DMS114 treated with DMSO at 0.1 percent for 48 hours (cell line): ENCODE results near the gene SIAE.
"Not testable (repeated sequence)": the region's sequence is repeated elsewhere in the genome, so short reads cannot be mapped to it uniquely, and the experiment has no call there.

Experiments
- DNase-seq: peaks from one replicate; lab custom pipeline; 2025; ENCODE audit not compliant: unreplicated experiment; lab: John Stamatoyannopoulos, UW

Gene SIAE

DNA sequence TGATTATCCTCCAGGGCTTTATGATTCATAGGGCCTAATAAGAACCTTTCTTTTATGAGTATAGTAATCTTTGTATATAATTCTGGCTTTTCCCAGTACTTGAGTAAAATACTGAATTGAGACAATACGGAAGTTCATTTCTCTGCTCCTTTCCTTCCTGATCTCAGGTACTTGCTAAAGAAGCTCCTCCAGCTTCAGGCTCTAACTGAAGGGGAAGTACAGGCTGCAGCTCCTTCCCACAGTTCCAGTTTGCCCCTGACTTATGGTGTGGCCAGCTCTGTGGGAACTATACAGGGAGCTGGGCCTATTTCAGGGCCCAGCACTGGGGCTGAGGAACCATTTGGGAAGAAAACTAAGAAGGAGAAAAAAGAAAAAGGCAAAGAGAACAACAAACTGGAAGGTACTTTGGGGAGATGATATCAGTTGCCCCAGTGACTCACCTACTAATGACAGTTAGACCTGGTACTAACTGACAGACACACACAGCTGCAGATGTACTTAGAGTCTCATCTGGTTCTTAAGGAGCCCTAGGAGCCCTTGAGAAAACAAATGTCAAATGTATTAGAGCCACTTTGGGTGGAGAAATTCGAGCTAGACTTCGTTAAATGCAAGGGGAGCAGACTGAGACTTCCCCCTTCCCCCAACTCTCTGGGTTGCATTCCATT, 47.9 kb downstream of the SIAE start:
- DNase-seq: no peak

DNA sequence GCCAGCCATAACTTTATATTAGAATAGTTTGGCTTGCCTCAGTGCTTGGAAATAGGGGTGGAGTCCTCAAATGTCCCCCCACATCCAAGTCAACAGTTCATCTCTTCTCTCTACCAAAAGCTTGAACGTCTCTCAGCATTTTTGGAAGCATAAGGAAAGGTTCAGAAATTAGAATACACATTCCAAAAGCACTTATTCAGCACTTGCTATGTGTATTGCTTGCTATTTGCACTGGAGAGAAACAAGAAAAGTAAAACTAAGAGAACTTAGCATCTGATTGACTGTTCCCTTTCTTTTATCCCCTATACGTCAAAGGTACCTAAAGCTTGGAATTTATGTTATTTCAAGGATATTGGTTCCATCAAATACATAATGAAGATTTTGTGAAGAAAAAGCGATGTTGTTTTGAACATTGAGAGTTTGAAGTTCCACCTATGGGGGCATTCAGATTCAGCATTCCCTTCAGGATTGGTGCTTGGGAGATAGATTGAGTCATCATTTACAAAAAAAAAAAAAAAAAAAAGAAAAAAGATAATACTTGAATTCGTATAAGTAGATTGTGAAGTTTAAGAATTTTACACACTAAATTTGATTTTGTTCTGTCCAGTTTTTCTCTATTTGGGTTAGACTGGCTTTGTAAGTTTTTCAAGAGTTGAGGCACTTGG, 49.5 kb downstream of the SIAE start:
- no peak for DNase-seq

DNA sequence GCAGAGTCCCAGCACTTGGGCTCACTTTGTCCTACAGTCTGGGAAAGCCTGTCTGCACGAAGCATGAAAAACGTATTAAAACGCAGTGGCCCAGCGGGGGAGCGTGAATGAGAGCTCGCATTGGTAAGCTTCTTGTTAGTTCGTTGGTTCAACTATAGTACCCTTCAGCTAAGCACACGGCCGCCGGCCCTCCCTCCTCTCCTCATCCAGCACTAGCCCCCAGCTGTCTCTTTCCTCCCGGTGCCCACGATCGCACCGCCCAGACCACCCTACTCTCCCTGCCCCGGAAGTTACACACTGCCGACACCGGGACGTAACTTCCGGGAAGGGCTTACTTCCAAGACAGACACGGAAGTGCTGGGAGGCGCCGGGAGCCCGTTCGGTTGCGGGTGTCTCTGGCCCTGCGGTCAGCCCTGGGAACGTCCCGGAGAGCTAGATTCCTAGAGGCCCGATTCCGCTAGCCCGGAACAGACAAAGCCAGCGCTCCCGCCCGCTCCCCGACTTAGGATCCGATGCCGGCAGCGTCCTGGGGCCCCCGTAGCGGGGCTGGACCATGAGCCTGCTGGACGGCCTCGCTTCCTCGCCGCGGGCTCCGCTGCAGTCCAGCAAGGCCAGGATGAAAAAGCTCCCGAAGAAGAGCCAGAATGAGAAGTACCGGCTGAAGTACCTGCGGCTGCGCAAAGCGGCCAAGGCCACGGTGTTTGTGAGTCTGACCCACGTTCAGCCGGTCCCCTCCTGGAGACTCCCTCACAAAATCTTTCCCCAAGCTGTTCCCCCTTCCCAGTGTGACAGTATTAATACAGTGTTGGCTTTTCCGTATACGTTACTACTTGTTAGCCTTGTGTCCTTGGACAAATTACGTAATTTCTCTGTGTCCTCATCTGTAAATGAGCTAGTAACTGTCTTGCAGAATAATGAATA, 50.7 kb downstream of the SIAE start, which contains the start of gene TBRG1:
Gene TBRG1 (plus strand): TSS at position 334 of the 921 bp plus-strand sequence. CDS start 220 bp downstream, at position 554.
- peak; percentile 77 for DNase-seq

DNA sequence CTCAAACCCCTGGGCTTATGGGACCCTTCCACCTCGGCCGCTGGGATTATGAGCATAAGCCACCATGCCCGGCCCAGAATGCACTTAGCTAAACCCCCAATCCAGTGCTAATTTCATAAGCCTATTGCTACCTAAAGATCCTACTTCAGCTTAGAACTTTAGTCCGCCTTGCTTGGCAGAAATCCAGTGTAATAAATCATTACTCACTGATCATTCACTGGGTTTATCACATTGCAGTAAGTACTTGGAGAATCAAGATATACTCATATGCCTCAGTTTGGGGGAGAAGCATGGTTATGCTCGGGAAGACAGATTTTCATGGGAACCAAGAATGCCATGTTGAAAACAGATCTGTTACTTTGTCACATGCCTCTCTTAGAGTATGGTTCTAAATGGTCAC, 54.7 kb downstream of the SIAE start:
- no peak for DNase-seq

DNA sequence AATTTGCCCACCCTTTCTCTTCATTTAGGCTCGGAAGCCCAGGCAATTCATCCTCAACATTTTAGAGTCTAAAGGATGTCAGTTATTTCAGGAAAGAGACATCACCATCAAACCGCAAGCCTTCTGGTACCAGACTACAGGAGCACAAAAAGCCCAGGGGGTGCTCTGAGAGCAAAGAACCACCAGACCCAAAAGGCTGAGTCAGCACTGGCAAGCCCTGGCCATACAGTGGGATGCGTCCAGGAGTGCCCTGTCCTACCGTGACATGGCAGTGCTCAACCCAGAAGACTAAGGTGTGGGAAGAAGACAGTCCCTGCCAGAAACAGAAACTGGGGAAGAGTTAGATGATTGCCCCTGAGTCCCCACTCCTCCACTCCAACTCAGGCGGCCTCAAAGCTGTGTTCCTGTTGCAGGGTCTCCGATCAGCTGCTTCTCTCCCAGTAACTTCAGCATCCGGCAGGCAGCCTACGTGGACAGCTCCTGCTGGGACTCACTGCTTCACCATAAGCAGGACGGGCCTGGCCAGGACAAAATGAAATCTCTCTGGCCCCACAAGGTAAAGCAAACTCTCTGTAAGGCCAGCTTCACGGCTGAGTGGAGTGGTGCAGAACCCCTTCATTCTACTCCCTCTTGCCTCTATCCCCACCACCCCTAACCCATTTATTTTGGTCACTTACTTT, 60.8 kb downstream of the SIAE start:
- no peak for DNase-seq

DNA sequence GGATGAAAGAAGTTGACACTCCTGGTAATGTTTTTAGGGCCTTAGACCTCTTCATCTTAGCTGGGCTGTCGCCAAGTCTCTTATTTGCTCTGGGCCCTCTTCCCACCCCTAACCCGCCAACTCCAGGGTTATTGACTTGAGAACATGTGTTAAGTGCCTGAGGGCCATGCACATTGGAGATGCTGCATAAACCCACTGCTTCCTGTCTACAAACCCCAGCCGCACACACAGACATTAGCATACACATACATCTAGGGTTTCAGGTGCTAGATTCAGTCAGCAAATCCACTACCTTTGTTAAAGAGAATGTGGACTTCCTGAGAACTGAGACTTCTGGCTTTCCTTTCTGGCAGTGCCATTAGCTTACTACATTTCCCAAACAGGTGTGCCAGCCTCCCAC, 61.5 kb downstream of the SIAE start:
- no peak for DNase-seq

DNA sequence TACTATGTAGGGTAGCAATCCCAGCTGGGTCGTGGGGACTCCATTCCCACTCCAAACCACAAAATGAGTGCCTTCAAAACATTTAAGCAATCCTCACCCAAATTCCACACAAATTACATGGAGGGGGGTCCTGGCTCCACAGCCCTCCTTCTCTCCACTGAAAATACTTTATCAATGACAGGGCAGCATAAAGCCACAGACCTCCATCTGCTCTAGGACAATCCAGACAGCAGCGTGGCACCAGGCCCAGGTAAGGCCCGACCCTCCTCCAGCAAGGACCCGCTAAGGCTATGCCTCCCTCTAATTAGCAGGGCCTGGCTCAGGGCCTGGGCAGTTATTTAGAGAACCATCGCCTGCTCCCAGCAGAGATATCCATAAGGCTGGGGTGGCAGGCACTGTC, 62.5 kb downstream of the SIAE start, which contains the start of gene PANX3:
Gene PANX3 (plus strand): TSS at position 365 of the 400 bp plus-strand sequence. CDS start 129 bp downstream, outside the sequence.
- DNase-seq: no peak

DNA sequence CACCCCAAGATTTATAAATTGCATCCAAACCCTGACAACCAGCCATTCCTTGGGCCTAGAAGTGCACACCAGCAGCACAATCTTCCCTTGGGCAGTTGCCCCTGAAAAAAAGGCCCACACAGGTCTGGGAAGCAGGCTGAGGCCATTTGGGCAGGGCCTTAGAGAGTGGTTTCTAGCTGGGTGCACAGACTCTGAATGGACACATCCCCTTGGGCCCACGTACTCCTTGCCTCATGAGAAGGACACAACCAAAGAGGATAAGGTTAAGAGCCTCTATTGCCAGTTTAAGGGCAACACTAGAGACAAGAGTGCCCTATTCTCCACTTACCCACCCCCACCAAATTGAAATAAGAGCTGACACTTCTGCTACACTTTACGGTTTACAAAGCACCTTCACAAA, 63.2 kb downstream of the SIAE start:
- no peak for DNase-seq

DNA sequence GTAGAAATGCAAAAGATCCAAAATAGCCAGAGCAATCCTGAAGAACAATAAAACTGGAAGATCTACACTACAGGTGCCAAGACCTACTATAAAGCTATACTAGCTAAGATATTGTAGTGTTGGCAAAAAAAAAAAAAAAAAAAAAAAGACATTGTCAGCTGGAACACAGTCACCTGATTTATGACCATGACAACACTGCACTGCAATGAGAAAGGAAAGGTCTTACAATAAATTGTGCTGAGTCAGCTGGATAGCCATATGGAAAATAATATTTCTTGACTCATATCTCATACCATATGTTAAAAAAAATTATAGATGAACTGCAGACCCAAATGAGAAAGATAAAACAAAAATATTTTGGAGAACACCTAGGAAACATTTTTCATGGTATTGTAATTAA, 65.4 kb downstream of the SIAE start:
- no peak for DNase-seq

DNA sequence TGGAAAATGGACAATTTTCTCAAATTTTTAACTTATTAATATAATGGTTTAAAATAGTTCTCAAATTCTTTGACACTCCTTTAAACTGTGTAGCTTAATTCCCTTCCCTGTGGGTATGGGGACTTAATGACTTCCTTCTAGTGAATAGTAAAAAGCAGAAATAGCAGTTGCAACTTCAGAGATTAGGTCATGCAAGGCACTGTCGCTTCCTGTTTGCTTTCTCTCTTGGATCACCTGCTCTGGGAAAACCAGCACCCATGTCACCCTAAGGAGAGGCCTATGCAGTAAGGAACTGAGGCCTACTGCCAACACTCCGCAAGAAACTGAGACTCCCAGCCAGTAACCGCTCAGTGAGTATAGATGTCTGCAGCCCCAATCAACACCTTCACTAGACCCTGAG, 67.8 kb downstream of the SIAE start:
- no peak for DNase-seq

DNA sequence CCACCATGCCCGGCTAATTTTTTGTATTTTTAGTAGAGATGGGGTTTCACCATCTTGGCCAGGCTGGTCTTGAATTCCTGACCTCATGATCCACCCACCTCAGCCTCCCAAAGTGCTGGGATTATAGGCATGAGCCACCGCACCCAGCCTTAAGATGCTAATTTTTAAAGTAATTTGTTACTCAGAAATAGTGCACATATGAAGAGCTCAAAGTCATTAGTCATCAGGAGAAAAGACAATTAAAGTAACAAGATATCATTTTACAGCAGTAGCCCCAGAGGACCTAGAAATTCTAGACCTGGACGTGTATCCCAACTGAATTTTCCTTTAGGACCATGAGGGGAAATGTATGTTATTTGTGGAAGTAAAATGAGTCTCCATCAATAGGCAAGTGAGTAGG, 70.8 kb downstream of the SIAE start:
- DNase-seq: not testable (repeated sequence)

DNA sequence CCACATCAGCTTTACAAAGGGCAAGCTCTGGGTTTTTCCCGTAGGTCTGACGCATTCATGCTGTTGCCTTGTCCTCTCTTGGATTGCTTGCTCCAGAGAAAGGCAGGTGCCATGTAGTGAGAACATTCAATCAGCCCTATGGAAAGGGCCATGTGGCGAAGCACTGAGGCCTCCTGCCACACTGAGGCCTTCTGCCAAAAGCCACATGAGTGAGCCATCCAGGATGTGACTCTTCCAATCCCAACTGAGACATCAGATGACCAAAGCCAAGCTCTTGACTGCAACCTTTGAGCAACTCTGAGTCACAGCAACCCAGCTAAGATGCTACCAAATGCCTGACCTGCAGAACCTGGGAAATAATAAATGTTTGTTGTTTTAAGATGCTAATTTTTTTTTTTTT, 71.3 kb downstream of the SIAE start:
- DNase-seq: no peak

DNA sequence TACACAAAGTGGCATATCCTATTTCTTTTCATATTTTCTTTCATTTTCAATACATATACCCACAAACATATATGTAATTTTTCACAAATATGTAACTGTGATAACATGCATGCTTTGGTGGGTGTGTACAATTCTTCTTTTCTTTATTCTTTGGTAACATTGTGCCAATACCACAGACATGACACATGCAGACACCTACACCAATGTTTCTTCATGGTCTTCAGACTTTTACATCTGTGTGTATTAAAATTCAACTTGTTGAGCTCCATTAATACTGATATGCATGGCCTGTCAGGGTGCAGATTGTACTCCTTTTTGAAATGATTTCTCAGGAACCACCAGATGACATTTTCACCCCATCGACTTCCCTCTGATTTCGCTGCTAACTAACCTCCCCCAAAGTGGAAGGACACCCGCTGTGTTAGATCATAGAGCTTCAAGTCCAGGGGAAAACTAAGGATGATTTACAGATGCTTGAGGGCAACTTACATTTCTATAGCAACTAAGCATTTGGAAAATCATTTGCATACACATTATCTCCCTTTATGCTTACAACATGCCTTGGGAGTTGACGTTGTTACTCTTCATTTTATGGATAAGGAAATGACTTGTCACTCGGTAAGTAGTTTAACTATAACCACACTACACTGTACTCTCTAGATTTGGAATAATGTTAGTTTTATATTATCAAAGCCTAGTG, 72.8 kb downstream of the SIAE start:
- no peak for DNase-seq

DNA sequence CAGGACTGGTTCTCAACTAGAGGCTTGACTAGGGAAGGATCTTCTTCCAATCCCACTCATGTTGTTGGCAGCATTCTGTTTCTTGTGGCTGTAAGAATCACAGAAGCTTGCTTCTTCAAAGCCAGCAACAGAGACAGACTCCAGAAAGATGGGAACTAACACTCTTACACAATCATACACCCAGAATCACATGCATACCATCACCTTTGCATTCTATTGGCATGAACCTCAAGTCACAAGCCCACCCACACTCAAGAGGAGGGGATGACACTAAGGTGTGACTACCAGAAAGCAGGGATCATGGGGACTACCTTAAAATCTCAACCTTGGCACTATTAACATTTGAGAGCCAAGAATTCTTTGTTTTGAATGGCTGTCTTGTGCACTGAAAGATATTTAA, 75.9 kb downstream of the SIAE start:
- DNase-seq: no peak

DNA sequence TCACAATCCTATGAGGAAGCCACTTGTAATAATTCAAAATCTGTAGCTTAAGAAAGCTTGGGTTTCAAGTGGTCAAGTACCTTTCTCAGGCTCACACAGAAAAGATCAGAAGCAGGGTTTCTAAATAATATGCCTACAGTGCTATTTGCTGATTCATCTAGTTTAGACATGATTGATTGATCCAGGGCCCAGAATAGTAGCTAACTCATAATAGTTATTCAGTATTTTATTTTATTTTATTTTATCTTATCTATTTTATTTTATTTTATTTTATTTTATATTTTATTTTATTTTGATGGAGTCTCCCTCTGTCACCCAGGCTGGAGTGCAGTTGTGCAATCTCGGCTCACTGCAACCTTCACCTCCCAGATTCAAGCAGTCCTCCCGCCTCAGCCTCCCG, 78.2 kb downstream of the SIAE start:
- no peak for DNase-seq

DNA sequence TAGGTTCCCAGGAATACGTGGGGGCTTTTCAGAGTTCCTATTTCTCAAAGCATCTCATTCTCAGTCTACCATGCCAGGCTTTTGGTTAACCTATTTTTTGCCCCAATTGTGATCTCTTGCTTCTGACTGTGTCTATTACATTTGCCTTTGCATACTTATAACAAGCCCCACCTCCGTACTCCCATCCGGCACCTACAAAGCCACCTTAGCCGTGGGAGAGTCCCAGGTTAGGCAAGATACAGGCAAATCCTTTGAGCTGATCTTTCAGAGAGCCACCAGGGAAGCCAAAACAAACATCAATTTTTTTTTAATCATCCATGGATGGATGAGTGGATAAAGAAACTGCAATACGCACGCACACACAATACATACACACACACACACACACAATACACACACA, 80.9 kb downstream of the SIAE start:
- no peak for DNase-seq

DNA sequence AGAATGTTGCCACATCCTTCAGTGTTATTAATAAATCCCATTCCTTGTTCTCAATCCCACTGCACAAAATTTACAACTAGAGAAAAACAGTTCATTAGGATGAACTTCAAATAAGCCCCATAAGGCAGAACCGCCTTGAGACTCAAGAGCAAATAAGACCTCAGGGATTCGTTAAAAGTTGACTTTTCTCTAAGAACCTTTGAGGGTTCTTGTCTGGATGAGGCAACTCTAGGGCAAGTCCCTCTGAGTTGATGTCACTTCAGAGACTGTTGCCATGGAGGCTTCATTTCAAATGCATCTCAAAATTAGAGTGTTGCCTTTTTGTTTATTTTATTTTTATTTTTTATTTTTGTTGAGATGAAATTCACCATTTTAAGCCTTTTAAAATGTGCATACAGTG, 82.1 kb downstream of the SIAE start:
- DNase-seq: no peak

DNA sequence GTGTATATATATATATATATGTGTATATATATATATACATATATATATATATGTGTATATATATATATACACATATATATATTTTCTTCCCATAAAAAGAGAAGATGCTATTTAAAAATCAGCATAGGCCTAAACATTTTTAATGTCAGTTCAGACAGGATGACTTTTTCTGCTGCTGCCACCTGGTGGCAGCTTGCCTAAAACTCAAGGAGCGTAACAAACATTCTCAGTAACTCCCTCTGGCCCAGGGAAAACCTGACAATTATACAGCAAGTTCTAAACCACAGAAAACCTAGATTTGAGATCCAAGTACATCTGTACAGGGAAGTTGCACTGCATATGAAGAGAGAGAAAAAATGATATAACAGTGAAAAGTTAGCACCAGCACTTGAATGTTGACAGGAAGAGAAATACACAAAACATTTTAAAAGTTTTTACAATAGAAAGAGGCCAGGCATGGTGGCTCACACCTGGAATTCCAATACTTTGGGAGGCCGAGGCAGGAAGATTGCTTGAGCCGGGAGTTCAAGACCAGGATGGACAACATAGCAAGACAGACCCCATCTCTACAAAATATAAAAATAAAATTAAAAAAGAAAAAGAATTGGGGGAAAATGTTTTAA, 87.2 kb downstream of the SIAE start:
- DNase-seq: peak; percentile 24

DNA sequence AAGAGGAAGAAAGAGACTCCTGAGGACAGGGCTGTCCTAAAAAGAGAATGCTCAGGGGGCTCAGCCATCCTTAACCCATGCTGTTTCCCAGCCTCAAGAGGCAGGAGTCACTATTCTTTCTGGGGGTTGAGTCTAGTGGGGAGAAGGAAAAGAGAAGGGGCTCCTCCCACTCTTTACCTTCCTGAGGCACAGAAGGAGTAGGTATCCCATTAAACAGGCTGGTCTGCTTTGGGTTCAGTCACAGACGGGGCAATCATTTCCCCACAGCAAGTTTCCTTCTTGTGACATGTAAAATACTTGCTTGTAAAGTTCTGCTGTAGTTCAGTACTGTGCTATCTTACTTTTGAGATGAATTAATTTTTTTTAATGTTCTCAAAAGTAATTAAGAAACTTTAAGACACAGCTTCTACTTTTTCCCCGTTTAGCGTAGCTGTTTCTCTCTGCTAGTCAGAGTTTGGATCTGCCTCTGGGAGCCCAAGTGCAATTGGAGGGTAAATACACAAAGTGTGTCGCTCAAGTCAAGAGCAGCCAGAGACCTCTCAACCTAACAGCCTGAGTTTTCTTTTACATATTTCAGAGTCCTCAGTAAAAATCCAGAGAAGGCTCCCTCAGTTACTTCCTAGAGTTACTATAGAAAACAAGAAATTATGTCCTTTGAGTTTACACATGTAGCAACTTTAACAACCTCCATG, 88.7 kb downstream of the SIAE start:
- DNase-seq: no peak
